Lung microvascular endothelial cell (primary cell): ENCODE data around the gene DPYSL4. TPM values are rescaled to one million over a fixed set of nuclear protein-coding genes. Genes with fewer than 3 reads are reported as not detected.

ENCODE experiments used
- DNase-seq, 2 donors: peaks; one replicate each; pipeline versions ENCODE4 v3.0.0 to v3.0.0-alpha.2; 2010; ENCODE audit warnings: low read depth in 2 of 2
- total RNA-seq: library from RNA; depleted of rRNA; stranded (reverse); fragments of >200 nt; gene quantifications from 2 replicates; pipeline ENCODE4 v1.2.1, GENCODE V29; 2014

DPYSL4 gene
- total RNA-seq, 1 donor from 2014 or later: 0.40 TPM

DNA sequence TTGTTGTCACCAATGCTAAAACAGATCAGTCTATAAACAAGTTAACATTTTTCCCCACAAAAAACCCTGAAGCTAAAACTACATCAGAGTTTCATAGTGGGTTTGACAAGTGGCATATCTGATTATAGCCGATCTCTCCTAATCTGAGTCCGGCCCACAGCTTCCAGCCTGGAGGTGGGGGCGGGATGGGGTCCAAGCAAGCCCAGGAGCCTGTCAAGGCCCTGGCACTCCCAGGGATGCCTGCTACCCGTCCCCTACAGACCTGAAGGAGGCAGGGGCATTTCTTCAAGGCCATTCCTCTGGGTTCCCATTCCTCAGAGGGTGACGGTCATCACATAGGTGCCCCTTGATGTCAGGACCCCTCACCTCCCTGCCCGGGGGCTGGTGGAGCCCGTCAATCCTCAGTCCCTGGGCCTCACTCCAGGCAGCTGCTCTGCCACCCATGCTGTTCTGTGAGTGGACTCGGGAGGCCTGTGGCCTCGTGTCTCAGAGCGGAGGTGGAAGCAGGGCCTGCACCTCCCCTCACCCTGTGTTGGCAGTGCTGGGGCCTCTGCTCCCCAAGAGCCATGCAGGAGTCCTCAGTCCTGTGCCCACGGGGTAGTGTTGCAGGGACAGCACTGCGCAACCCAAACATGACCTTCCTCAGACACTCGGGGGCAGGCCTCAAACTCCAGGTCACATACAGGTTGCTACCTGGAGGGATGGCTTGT is 8.8 kb downstream of the DPYSL4 start:
- no peak for DNase-seq

DNA sequence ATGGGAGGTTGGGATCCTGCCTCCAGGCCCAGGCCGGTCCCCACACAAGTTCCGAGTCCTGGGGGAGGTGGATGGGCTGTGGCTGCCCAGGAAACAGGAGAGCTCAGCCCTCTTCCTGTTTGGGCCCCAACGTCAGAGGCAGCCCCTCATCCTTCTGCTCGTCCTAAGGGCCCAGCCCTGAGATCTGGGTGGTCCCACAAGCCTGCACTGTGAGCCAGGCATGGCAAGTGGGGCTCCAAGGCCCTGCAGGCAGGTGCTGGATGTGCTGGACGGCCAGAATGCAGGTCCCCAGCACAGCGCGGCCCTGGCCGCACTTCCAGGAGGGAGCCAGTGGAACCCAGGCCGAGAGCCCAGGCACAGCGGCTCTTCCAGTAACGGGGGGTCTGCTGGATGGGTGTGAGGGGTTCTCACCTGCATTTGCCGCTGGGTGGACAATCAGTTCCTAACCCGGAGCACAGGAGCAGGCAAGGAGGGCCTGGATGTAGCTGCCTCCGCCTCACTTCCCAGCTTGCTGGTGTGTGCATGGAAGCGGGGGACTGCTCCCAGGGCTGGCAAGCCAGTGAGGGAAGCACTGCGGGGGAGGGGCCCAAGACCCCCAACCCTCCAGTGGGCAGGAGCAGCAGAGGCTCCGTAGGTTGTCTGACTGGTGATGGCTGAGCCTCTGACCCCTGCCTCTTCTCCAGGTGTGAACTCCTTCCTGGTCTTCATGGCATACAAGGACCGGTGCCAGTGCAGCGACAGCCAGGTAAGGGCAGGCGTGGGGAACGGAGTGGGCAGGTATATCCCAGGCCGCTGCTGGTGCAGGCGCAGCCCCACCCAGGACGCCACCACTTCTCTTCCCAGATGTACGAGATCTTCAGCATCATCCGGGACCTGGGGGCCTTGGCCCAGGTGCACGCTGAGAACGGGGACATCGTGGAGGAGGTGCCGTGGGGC is 9.7 kb downstream of the DPYSL4 start:
- DNase-seq: no peak

DNA sequence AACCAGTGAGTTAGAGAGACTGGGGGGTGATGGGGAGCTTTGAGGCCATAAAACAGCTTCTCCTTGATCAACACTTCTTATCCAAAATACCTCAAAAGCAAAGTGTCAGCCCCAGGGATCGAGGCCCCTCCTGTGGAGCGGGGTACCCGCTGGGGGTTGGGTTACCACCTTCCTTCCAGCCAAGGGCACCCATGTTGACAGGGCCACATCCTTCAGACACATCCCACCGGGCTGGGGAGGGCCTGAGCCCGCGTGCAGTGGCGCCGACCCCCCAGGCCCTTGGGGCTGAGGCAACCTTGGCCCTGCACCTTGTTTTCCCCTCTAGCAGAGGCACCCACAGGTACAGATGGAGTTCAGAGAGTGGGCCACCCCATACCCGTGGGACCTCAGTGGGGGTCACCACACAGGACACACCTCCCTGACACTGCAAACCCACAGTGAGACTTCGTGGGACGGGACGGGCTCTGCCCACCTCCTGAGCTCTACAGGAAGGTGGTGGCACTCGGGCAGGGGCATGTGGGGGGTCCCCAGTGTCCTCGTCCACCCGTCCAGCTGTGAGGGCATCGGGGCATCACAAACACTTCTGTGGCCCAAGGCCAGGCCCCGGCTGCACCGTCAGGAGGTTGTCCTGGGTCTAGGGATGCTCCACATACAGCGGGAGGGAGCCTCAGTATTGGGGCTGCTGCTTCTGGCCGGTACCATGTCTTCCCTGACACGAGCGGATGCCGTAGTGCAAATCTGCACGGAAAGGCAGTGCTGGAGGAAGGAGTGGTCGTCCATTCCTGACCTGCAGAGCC is 10.7 kb downstream of the DPYSL4 start:
- no peak for DNase-seq

DNA sequence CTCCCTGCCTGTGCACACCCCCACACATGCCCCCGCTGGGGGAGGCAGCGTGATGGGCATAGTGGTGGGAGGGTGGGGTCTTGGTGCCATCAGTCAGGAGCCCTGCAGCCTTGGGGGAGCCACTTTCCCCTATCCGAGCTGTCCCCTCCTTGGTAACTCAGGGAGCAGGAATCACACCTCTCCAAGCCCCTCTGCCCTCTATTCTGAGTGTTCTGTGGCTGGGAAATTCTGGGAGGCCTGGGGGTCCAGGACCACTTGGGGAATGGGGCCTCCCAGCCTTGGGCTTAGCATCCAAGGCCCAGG is 11.3 kb downstream of the DPYSL4 start:
- no peak for DNase-seq

- no peak for DNase-seq
Observed at GRCh38 chr10:132198381-132199181, 11.8 kb downstream of the DPYSL4 start.

DNA sequence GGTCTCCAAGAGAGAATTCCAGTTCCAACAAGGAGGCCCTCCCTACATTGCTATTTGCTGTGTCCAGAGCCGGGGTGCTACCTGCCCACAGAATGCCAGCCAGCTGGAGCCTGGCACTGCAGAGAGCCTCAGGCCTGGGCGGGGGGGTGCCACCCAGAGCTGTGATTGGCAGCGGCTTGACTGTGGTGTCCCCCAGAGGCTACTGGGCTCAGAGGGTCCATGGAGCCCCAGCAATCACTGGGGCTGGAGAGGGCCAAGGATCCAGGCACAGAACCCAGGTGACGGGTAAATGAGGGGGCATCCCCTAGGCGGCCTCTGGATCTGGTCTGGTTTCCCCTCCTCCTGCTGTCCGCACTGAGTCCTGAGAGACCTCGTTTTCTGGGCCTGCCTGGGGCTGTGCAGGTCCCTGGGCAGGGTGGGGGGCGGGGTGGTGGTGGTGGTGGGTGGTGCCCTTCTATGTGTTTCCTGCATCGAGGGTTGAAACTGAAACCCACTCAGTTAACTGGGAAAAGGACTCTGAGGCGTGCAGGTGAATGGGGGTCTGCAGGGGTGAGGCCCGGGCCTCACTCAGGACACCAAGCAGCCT is 12.6 kb downstream of the DPYSL4 start:
- no peak for DNase-seq

DNA sequence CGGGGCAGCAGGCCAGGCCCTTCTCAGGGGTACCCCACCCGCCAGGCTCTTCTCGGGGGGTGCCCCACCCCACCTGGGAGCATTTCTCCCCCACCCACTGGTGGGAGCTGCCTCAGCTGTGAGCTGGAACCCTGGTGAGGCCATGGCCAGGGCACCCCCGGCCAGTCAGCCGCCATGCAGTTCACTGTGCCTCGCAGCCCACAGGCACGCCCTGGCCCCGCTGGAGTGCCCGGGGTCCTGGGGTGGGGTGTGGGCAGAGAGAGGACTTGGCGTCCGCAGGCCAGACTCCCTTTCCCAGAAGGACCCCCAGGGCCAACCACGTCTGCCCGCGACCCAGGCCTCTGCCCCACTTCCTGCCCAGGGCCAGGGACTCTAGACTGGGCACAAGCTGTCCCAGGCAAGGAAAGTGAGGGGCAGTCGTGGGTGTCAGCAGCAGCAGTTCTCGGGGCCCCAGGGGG is 13.1 kb downstream of the DPYSL4 start:
- no peak for DNase-seq

DNA sequence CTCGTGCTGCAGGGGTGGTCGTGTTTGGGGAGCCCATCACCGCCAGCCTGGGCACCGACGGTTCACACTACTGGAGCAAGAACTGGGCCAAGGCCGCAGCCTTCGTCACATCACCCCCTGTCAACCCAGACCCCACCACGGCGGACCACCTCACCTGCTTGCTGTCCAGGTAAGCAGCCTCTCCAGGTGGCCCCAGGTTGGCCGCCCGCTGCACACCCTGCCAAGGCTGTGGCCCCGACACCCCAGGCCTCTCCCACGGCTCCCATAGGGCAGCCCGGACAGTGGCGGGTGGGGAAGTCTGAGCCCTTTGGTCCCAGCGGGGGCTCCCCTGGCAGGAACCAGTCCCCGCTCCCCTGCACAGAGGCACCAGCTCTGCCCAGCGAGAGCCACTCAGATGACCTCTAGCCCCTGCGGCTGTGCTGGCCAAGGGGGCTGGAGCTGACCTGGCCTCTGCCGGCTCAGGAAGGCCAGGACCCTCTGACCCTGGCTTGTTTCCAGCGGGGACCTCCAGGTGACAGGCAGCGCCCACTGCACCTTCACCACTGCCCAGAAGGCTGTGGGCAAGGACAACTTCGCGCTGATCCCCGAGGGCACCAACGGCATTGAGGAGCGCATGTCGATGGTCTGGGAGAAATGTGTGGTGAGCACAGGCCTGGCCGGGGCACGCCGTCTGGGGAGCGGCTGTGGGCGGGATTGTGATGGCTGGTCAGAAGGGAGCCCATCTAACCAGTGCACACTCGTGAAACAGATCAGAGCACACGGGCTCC is 13.8 kb downstream of the DPYSL4 start:
- no peak for DNase-seq

- no peak for DNase-seq
Observed at GRCh38 chr10:132201111-132201969, 14.6 kb downstream of the DPYSL4 start.

- DNase-seq: no peak
Observed at GRCh38 chr10:132202070-132202970, 15.6 kb downstream of the DPYSL4 start.

GRCh38 chr10:132203256-132204077 is 16.7 kb downstream of the DPYSL4 start:
- DNase-seq: no peak

DNA sequence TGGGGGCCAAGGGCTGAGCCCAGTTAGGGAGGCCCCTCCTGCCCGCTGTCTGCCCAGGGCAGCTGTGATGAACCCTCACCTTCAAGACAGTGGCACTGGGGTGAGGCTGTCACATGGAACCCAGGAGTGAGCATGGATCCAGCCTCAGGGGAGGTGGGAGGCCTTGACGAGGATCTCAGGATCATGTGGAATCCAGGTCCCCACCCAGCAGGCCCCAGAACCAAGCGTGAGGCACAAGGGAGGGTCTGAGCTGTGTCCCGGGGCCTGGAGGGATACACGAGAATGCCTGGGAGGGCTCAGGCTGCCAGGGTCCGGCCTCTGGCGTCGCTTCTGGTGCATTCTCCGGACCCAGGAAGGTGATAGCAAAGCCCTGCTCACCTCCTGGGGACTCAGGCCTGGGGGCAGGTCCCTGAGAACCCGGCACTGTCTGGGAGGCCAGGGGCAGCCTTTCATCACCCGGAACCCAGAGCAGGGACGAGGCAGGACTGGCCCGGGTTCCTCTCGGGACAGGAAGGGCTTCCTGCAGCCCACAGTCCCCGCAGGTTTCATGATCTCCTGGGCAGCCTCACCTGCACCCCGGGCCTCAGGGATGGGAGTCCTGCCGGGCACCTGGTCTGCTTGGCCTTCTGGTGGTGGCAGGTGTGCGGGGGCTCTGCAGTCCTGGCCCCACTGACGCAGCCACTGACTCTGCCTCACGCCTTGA is 17.5 kb downstream of the DPYSL4 start:
- DNase-seq: no peak

- DNase-seq: no peak
Observed at GRCh38 chr10:132204781-132205473, 18.2 kb downstream of the DPYSL4 start.

GRCh38 chr10:132205650-132206376 is 19.1 kb downstream of the DPYSL4 start:
- DNase-seq: no peak

DNA sequence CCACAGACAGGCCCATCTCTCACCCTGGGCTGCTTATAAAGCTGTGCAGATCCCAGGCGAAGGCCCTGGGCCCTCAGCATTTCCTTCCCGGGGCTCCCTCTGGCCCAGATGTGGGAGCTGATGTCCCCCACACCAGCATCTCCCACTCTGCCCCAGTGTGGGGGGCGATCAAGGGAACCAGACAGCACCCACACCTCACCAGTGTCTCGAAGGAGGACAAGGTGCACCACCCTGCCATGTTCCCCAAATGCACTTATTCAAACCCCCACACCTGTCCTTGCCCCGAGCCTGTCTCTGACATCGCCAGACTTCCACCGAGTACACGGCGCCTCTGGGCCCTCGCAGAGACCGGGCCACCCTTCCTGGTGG is 19.6 kb downstream of the DPYSL4 start:
- no peak for DNase-seq
